Panc1 (cell line): ENCODE results near the gene PTK7. TPM values are rescaled to one million over a fixed set of nuclear protein-coding genes. Genes with fewer than 3 reads are reported as not detected.

ENCODE experiments used
- ATAC-seq: fragments of 200-7000 bp; cut with Tn5 transposase; 2 replicates; pipeline ENCODE4 v1.9.1; 2020; ENCODE audit warnings: mild to moderate bottlenecking, moderate library complexity
- BruUV-seq: library from RNA; stranded (reverse); fragments of 400-500 nt; replicated peaks from 2 replicates; lab custom pipeline; 2021; lab: Mats Ljungman, UMichigan
- CTCF ChIA-PET: fragments of 300-600 bp; sonication (Branson Sonifier 250); formaldehyde crosslinking; loops from one replicate; lab custom pipeline; 2022; ENCODE audit warnings: antibody characterized with exemption; lab: Charles Lee
- POLR2A ChIA-PET: fragments of 300-600 bp; sonication (Branson Sonifier 250); formaldehyde crosslinking; loops from one replicate; lab custom pipeline; 2022; ENCODE audit warnings: antibody characterized with exemption; lab: Charles Lee
- DNase-seq: peaks from one replicate; pipeline ENCODE4 v3.0.0-alpha.2; 2010; ENCODE audit warnings: low read depth, low spot score
- H3K27ac ChIP-seq: 2 replicates; pipeline ENCODE4 v1.5.1; 2011; ENCODE audit warnings: mild to moderate bottlenecking, low read length, inconsistent platforms
- H3K27me3 ChIP-seq: fragments of 200-500 bp; sonication (Bioruptor generic); 2 replicates; pipeline ENCODE4 v1.6.0; 2014; ENCODE audit warnings: low read length, inconsistent platforms; ENCODE audit not compliant: control insufficient read depth, insufficient read depth
- H3K36me3 ChIP-seq: fragments of 200-500 bp; sonication (Bioruptor generic); 2 replicates; pipeline ENCODE4 v1.5.1; 2014; ENCODE audit warnings: inconsistent platforms, mild to moderate bottlenecking, low read length, moderate library complexity; ENCODE audit not compliant: control insufficient read depth, insufficient read depth
- H3K4me1 ChIP-seq: 2 replicates; pipeline ENCODE4 v1.5.1; 2011; ENCODE audit warnings: inconsistent platforms, mild to moderate bottlenecking, low read length, moderate library complexity; ENCODE audit not compliant: control insufficient read depth, insufficient read depth
- H3K4me3 ChIP-seq, 2 experiments: 2 replicates each; pipeline ENCODE4 v1.5.1; 2011 to 2012; ENCODE audit warnings: low read depth in 2 of 2, low read length in 2 of 2, mild to moderate bottlenecking in 2 of 2, inconsistent platforms in 1 of 2, moderate library complexity in 1 of 2
- H3K9me3 ChIP-seq: fragments of 200-500 bp; sonication (Bioruptor generic); 2 replicates; pipeline ENCODE4 v1.5.1; 2014; ENCODE audit warnings: low read depth, mild to moderate bottlenecking, inconsistent platforms, low read length, moderate library complexity; ENCODE audit not compliant: control insufficient read depth, insufficient read depth
- POLR2AphosphoS5 ChIP-seq: IDR thresholded peaks from 2 replicates; pipeline ENCODE4 v1.6.1; 2012; ENCODE audit warnings: mild to moderate bottlenecking, low read depth, low read length, moderate library complexity
- REST ChIP-seq, 2 experiments: IDR thresholded peaks; 2 replicates each; pipeline ENCODE4 v1.6.1; 2011 to 2012; ENCODE audit warnings: low read depth in 2 of 2, control low read depth in 1 of 2, low read length in 1 of 2, mild to moderate bottlenecking in 1 of 2, moderate library complexity in 1 of 2; ENCODE audit not compliant: insufficient read depth in 1 of 2
- SIN3A ChIP-seq: IDR thresholded peaks from 2 replicates; pipeline ENCODE4 v1.6.1; 2012; ENCODE audit warnings: low read depth, mild to moderate bottlenecking, low read length, moderate library complexity, borderline replicate concordance; ENCODE audit not compliant: insufficient read depth
- TCF7L2 ChIP-seq: IDR thresholded peaks from 2 replicates; pipeline ENCODE4 v1.6.1; 2011; ENCODE audit warnings: mild to moderate bottlenecking, low read depth, low read length, inconsistent platforms
- in situ Hi-C: cut with HindIII; loops from 2 replicates; pipeline ENCODE4 v1.10.0; 2016; ENCODE audit warnings: low sequenced_read_pairs, low pct_unique_long_range_greater_than_20kb
- intact Hi-C: fragments of 100-400 bp; cut with micrococcal nuclease; formaldehyde crosslinking; loops from one replicate; pipeline ENCODE4 v1.10.0; 2022; ENCODE audit not compliant: unreplicated experiment
- total RNA-seq: library from RNA; stranded (reverse); gene quantifications from one replicate; pipeline ENCODE4 v1.2.1, GENCODE V29; 2021; ENCODE audit not compliant: unreplicated experiment
- TF ChIP-seq, protein P1 (sequence below): fragments of 450-650 bp; IDR thresholded peaks from 2 replicates; pipeline ENCODE4 v1.5.1; 2017; ENCODE audit warnings: mild to moderate bottlenecking

The PTK7 gene
- total RNA-seq, 1 experiment from 2014 or later: 240 TPM

- ChIA-PET POLR2A (no interaction called here), CTCF (no interaction called here)
- BruUV-seq: no TSS peak
- Histone ChIP-seq H3K27me3 (no peaks in the 10 kb centered on the region), H3K9me3 (no peaks in the 10 kb centered on the region), H3K4me1 (peaks cover 9% of the 10 kb centered on the region), H3K27ac (no peak overlapping the region), H3K4me3 (no peak overlapping the region), H3K36me3 (peaks cover 8% of the 10 kb centered on the region; the same call in 1 of the 2 replicates)
- TF ChIP-seq, protein P1, sequence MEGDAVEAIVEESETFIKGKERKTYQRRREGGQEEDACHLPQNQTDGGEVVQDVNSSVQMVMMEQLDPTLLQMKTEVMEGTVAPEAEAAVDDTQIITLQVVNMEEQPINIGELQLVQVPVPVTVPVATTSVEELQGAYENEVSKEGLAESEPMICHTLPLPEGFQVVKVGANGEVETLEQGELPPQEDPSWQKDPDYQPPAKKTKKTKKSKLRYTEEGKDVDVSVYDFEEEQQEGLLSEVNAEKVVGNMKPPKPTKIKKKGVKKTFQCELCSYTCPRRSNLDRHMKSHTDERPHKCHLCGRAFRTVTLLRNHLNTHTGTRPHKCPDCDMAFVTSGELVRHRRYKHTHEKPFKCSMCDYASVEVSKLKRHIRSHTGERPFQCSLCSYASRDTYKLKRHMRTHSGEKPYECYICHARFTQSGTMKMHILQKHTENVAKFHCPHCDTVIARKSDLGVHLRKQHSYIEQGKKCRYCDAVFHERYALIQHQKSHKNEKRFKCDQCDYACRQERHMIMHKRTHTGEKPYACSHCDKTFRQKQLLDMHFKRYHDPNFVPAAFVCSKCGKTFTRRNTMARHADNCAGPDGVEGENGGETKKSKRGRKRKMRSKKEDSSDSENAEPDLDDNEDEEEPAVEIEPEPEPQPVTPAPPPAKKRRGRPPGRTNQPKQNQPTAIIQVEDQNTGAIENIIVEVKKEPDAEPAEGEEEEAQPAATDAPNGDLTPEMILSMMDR: no peak
- TF ChIP-seq TCF7L2: no peak
- no peak for TF ChIP-seq SIN3A
- TF ChIP-seq REST (IDR thresholded peaks at IDR 0.05; ENCODE audit: insufficient read depth in 1 of 2, low read depth in 2 of 2, low read length in 1 of 2): no peak
- no peak for TF ChIP-seq POLR2AphosphoS5
- in situ Hi-C loops (no loop called here), intact Hi-C loops (no loop called here)
- ATAC-seq: no peak
- DNase-seq: no peak
Observed at GRCh38 chr6:43186706-43187105, 110.6 kb downstream of the PTK7 start.

DNA sequence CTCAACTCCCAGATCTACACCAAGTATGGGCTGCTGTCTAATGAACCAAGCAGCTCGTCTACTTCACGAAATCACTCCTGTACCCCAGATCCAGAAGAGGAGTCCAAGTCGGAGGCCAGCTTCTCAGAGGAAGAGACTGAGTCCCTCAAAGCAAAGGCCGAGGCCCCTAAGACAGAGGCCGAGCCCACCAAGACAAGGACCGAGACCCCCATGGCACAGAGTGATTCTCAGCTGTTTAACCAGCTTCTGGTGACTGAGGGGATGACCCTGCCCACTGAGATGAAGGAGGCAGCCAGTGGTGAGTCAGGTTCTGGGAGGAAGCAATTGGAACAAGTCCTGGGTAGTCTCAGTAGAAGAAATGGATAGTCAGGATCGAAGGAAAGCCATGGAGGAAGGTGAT, 111.7 kb downstream of the PTK7 start:
- no peak overlapping the region for H3K27ac ChIP-seq
- ATAC-seq (no peak), DNase-seq (no peak)
- TF ChIP-seq TCF7L2: no peak
- TF ChIP-seq, protein P1: no peak
- no peak for TF ChIP-seq POLR2AphosphoS5
- ChIA-PET CTCF (no interaction called here), POLR2A (no interaction called here)
- no peaks in the 10 kb centered on the region for H3K9me3 ChIP-seq
- H3K4me3 ChIP-seq: no peak overlapping the region
- BruUV-seq: no TSS peak
- in situ Hi-C loops: no loop called here
- peaks cover 6% of the 10 kb centered on the region for H3K4me1 ChIP-seq
- H3K36me3 ChIP-seq: peaks cover 6% of the 10 kb centered on the region; the same call in 1 of the 2 replicates
- intact Hi-C loops: no loop called here
- no peaks in the 10 kb centered on the region for H3K27me3 ChIP-seq
